ENCODE results near the gene ZNF362.

GRCh38 chr1:33247545-33247944 is 8.7 kb upstream of the ZNF362 start:
- TF ChIP-seq CTCF (IDR thresholded peaks at IDR 0.05; ENCODE audit: borderline replicate concordance, extremely low read depth, low read length, poor library complexity, severe bottlenecking) (no peak), EZH2 (IDR thresholded peaks at IDR 0.05; ENCODE audit: borderline replicate concordance, low read depth, low read length, severe bottlenecking) (no peak)

Data from DND-41 (cell line).